Fibroblast of lung (primary cell): Measurements from ENCODE around the gene DYNLL2.

Source experiments
- EZH2 ChIP-seq: IDR thresholded peaks from 2 replicates; pipeline ENCODE4 v1.5.1; 2012; ENCODE audit warnings: low read length, control low read depth, mild to moderate bottlenecking; ENCODE audit errors: missing control alignments
- TF ChIP-seq, protein P1 (sequence below), 2 donors: IDR thresholded peaks in 1 of 2; conservative IDR thresholded peaks in 1 of 2; 1 replicate in 1 of 2; 2 replicates in 1 of 2; pipeline ENCODE4 v1.5.1; 2011 to 2012; ENCODE audit warnings: low read length in 2 of 2, control low read depth in 1 of 2, inconsistent platforms in 1 of 2, low read depth in 1 of 2, mild to moderate bottlenecking in 1 of 2

DNA sequence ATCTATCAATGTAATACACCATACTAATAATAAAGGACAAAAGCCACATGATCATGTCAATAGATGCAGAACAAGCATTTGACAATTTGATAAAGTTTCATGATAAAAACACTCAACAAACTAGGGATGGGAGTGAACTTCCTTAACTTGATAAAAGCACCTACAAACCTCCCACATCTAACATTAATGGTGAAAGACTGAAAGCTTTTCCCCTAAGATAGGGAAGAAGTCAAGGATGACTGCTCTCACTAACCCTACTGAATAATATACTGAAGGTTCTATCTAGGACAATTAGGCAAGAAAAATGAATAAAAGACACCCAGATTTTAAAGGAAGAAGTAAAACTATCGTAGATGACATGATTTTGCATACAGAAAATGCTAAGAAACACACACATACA, 10.4 kb upstream of the DYNLL2 start:
- TF ChIP-seq, protein P1, sequence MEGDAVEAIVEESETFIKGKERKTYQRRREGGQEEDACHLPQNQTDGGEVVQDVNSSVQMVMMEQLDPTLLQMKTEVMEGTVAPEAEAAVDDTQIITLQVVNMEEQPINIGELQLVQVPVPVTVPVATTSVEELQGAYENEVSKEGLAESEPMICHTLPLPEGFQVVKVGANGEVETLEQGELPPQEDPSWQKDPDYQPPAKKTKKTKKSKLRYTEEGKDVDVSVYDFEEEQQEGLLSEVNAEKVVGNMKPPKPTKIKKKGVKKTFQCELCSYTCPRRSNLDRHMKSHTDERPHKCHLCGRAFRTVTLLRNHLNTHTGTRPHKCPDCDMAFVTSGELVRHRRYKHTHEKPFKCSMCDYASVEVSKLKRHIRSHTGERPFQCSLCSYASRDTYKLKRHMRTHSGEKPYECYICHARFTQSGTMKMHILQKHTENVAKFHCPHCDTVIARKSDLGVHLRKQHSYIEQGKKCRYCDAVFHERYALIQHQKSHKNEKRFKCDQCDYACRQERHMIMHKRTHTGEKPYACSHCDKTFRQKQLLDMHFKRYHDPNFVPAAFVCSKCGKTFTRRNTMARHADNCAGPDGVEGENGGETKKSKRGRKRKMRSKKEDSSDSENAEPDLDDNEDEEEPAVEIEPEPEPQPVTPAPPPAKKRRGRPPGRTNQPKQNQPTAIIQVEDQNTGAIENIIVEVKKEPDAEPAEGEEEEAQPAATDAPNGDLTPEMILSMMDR (conservative IDR thresholded peaks at IDR 0.05 in 1 of 2, IDR thresholded peaks at IDR 0.05 in 1 of 2; ENCODE audit: low read depth in 1 of 2, low read length in 2 of 2), result no peak
- no peak for TF ChIP-seq EZH2
